Stimulated activated CD4-positive, alpha-beta T cell treated with anti-CD3 and anti-CD28 coated beads, Interleukin-12 subunit alpha, Interleukin-12 subunit beta, amount 100 ng/mL, for 48 hours (primary cell): Measurements from ENCODE around the gene FLYWCH1.

Experiments used
- DNase-seq, 3 donors: peaks; one replicate each; pipeline ENCODE4 v3.0.0-alpha.2; 2020; ENCODE audit warnings: low read depth in 2 of 3, low spot score in 1 of 3

Gene FLYWCH1

GRCh38 chr16:2981899-2982250, 70.1 kb downstream of the FLYWCH1 start:
- DNase-seq = no peak

DNA sequence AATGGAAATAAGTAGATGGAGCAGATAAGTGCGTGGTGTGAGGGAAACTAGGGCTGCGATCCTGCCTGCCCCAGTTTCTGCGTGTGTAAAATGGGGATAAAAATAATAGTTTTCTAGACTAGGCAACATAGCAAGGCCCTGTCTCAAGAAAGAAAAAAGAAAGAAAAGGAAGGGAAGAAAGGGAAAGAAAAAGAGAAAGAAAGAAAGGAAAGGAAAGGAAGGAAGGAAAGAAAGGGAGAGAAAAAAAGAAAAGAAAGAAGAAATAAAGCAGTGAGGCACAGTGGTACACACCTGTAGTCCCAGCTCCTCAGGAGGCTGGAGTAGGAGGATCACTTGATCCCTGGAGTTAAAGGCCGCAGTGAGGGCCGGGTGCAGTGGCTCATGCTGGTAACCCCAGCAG, 70.7 kb downstream of the FLYWCH1 start:
- DNase-seq = no peak

GRCh38 chr16:2983706-2984136, 72.0 kb downstream of the FLYWCH1 start:
- DNase-seq = peak; percentile 64 to 77 (median 73)

DNA sequence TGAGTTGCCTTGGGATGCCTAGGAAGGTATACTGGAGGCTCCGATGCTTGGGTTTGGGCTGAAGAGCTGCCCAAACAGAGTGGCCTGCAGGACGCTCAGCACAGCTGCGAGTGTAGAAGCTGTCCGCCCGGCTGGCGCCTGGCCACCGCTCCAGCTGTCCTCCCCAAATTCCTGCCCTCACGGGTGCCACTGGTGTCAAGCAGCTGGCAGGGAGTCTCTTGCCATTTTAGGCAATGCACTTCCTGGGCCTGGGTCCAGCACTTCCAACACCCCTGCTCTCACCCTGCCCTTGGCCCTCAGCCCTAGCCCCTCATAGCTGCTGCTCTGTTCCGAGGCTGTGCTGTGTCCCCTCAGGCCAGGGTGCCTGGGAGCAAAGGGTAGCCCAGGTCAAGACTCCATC, 73.7 kb downstream of the FLYWCH1 start:
- no peak for DNase-seq

DNA sequence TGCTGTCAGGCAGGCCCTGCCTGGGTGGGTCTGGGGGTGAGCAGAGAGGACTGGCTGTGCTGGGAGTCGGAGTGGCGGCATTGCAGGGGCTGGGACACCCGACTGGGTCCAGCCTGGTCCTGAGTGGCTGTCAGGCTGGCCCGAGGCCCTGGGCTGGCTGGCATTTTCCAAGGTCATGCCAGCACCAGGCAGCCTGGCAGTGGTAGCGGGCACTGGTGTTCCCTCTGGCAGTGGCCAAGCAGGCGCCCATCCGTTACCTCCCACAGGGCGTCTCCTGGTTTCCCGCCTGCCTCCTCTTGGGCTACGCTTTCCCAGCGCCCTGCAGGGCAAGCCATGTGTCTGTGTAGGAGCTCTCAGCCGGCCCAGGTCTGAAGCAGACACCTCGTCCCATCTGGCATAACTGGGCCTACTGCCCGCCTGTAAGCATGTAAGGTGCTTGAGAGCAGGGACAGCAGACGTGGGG, 74.2 kb downstream of the FLYWCH1 start:
- DNase-seq = no peak

- DNase-seq = no peak
Observed at GRCh38 chr16:2986623-2987188, 75.0 kb downstream of the FLYWCH1 start.

DNA sequence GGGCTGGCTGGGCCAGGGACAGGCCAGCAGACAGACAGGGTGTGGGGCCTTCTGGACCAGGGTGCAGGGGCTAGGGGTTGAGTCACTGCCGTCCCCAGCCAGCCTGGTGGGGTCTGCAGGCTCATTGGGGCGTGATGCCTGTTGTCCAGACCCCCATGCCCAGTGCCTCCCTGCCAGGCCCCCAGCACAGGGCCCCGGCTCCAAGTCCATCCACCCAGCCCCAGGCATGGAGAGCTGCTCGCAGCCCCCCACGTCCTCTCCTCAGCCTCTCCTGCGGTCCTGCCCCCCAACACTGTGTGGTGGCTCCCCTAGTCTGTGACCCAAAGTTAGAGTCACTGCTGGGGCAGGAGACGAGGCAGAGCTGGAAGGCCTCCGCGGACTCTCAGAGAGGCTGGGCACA, 75.6 kb downstream of the FLYWCH1 start:
- no peak for DNase-seq

DNA sequence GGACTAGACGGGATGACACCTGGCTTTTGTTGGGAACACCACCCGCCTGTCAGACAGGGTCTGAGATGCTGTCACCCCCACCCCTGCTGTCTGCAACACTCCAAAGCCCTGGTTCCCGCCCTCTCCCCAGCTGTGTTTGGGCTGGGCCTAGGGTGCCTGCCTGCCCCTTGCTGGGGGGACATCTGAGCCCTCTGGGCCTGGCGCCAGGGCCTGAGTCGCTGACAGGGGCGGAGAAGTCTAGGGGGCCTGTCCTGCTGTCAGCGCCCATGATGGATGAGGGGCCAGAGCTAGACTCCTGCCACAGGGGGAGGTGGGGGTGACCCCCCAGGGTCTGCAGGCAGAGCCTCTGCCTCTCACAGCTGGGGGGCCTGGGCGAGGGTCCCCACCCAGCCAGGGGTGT, 76.1 kb downstream of the FLYWCH1 start:
- no peak for DNase-seq

DNA sequence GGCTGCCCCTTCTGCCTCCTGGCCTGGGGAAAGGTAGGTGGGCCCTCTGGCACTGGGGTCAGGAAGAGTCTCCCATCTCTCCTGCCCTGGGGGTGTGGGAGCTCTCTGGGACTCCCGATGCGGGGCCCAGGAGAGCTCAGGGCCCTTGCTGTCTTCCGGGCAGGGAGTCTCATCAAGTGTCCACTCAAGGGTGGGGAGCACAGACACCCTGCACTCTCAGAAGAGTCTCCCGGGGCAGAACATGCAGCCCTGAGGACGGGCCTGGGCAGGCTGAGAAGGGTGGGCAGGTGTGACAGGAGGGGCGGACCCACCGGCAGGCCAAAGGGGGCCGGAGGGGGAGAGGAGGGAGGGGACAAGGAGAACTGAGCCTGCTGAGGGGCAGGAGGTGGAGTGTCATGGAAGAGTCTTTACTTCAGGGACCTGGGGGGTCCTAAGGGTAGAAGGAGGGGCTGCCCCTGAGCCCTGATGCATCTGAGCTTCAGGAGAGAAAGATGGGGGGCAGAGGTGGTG, 76.9 kb downstream of the FLYWCH1 start:
- no peak for DNase-seq

DNA sequence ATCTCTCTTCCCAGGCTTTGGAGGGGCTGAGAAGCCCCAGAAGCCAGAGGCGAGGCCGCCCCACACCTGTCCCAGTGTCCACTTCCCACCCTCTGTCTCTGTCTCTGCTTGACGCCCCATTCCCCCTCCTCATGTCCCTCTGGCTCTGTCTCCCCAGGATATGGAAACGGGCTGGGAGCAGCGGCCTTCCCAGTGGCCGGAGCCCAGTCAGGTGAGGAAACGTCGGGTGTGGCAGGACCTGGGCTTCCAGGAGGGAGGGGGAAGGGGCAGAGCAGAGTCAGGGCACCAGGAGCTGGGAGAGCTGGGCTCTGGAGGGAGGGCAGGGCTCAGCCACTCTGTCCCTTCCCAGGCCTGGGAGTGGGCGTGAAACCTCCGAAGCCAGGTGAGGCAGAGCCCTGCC, 79.2 kb downstream of the FLYWCH1 start:
- no peak for DNase-seq

DNA sequence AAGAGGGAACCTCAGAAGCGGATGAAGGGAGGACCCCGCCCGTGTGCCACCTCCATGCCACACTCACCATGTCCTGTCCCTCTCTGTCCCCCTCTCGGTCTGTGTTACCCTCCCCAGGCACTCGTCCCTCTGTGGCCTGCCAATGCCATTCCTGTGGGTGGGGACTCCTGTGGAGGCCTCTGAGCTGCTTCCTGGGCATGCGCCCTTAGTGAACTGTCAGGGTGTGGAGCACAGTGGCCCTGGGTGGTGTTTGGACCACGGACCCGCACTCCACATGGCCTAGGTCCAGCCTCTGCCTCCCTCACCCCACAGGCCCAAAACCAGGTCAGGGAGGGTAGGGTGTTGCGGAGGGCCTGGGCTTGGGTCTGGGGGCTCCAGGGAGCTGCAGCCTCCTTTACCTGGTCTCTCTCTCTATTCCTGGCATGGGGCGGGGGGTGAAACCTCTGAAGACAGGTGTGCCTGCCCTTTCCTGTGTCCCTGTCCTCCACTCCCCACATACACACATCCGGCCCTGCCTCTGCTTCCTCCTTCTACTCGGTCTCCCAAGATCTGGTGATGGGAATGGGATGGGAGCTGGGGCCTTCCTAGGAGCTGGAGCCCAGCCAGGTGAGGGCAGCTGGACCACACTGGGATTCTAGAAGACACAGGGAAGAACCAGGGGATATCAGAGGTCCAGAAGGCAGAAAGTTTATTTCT, 80.0 kb downstream of the FLYWCH1 start:
- no peak for DNase-seq

- no peak for DNase-seq
Observed at GRCh38 chr16:2992383-2993081, 80.8 kb downstream of the FLYWCH1 start.

- DNase-seq = no peak
Observed at GRCh38 chr16:2996298-2996697, 84.6 kb downstream of the FLYWCH1 start.

GRCh38 chr16:2999929-3000328, 88.2 kb downstream of the FLYWCH1 start:
- DNase-seq = no peak

- no peak for DNase-seq
Observed at GRCh38 chr16:3000540-3000939, 88.8 kb downstream of the FLYWCH1 start.
